Epithelial cell of proximal tubule (primary cell): ENCODE measurements around the gene FIZ1. TPM values are rescaled to one million over a fixed set of nuclear protein-coding genes. Genes with fewer than 3 reads are reported as not detected.

Experiments
- DNase-seq: peaks from one replicate; pipeline ENCODE4 v3.0.0-alpha.2; 2011; ENCODE audit warnings: low read depth
- H3K4me3 ChIP-seq: 2 replicates; pipeline ENCODE4 v1.5.1; 2011; ENCODE audit warnings: low read depth, mild to moderate bottlenecking, low read length
- total RNA-seq: library from RNA; depleted of rRNA; stranded (reverse); fragments of >200 nt; gene quantifications from 2 replicates; pipeline ENCODE4 v1.2.3, GENCODE V29; 2015
- TF ChIP-seq, protein P1 (sequence below): conservative IDR thresholded peaks from 2 replicates; pipeline ENCODE4 v1.5.1; 2012; ENCODE audit warnings: low read depth, mild to moderate bottlenecking, low read length

FIZ1 gene
- total RNA-seq, 1 donor from 2014 or later, result 9.7 TPM

GRCh38 chr19:55567708-55568328, 31.5 kb downstream of the FIZ1 start:
- no peak overlapping the region for H3K4me3 ChIP-seq
- TF ChIP-seq, protein P1, sequence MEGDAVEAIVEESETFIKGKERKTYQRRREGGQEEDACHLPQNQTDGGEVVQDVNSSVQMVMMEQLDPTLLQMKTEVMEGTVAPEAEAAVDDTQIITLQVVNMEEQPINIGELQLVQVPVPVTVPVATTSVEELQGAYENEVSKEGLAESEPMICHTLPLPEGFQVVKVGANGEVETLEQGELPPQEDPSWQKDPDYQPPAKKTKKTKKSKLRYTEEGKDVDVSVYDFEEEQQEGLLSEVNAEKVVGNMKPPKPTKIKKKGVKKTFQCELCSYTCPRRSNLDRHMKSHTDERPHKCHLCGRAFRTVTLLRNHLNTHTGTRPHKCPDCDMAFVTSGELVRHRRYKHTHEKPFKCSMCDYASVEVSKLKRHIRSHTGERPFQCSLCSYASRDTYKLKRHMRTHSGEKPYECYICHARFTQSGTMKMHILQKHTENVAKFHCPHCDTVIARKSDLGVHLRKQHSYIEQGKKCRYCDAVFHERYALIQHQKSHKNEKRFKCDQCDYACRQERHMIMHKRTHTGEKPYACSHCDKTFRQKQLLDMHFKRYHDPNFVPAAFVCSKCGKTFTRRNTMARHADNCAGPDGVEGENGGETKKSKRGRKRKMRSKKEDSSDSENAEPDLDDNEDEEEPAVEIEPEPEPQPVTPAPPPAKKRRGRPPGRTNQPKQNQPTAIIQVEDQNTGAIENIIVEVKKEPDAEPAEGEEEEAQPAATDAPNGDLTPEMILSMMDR, result no peak
- DNase-seq, result no peak

- no peak overlapping the region for H3K4me3 ChIP-seq
- TF ChIP-seq, protein P1, result no peak
- DNase-seq, result no peak
These were observed 32.5 kb downstream of the FIZ1 start for GRCh38 chr19:55566823-55567222.

GRCh38 chr19:55563261-55563690, 36.0 kb downstream of the FIZ1 start:
- TF ChIP-seq, protein P1, result no peak
- H3K4me3 ChIP-seq, result no peak overlapping the region
- DNase-seq, result no peak

DNA sequence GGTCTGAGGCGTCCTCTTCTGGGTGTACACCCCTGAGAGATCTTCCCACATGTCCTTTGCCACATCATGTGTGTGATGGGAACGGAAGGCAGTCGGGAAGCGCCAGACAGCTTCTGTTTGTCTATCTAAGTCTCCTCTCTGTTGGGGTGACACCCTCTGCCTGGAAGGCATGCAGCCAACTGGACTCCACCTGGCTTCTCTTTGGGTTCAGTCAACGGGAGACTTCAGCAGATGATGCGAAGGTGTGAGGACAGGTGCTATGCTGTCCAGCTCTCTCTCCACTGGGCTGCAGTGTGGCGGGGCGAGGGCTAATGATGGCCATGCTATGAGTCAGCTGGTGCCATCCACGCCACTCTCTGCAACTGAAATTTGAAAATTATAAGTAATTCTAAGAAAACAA, 39.6 kb downstream of the FIZ1 start:
- TF ChIP-seq, protein P1, result no peak
- no peak overlapping the region for H3K4me3 ChIP-seq
- DNase-seq, result no peak

GRCh38 chr19:55554741-55555152, 44.6 kb downstream of the FIZ1 start:
- TF ChIP-seq, protein P1, result no peak

DNA sequence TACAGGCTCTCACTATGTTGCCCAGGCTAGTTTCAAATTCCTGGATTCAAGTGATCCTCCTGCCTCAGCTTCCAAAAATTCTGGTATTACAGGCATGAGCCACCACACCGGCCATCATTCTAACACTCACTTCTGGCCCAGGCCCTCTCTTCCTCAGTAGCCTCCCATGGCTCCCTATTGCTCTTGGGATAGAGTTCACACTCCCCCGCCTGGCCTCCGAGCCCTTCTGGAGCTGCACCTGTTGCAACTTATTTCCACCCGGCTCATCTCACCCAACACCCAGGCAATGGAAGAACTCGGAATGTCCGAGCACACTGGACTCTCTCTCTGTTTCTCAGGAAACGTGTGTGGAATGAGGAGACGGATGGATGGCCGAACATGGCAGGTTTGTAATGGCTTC, 45.0 kb downstream of the FIZ1 start:
- TF ChIP-seq, protein P1, result no peak

More at GRCh38 chr19:55554741-55555152, 44.6 kb downstream of the FIZ1 start:
- no peak overlapping the region for H3K4me3 ChIP-seq
- no peak for DNase-seq

More for the DNA sequence above, 45.0 kb downstream of the FIZ1 start:
- no peak overlapping the region for H3K4me3 ChIP-seq
- no peak for DNase-seq
